DOHH2 (cell line): ENCODE data around the gene RNF11.

ENCODE experiments used
- H3F3A ChIP-seq: fragments of 200-600 bp; sonication (generic), shearing (Covaris generic); 2 replicates; pipeline ENCODE4 v1.6.0; 2016; ENCODE audit warnings: antibody characterized with exemption, mild to moderate bottlenecking; ENCODE audit not compliant: control insufficient read depth, insufficient read depth
- H3K27ac ChIP-seq: fragments of 200-600 bp; sonication (generic); 2 replicates; pipeline ENCODE4 v1.5.1; 2014; ENCODE audit warnings: low read depth, mild to moderate bottlenecking, low read length, moderate library complexity
- H3K27me3 ChIP-seq: fragments of 200-600 bp; sonication (generic); 2 replicates; pipeline ENCODE4 v1.6.1; 2014; ENCODE audit warnings: mild to moderate bottlenecking, low read length, mixed read lengths; ENCODE audit not compliant: control insufficient read depth
- H3K36me3 ChIP-seq: fragments of 200-600 bp; sonication (generic); 2 replicates; pipeline ENCODE4 v1.6.1; 2014; ENCODE audit warnings: mild to moderate bottlenecking, low read length, moderate library complexity, mixed read lengths; ENCODE audit not compliant: control insufficient read depth
- H3K4me1 ChIP-seq: fragments of 200-600 bp; sonication (generic); 2 replicates; pipeline ENCODE4 v1.6.1; 2014; ENCODE audit warnings: mild to moderate bottlenecking, low read length, mixed read lengths; ENCODE audit not compliant: control insufficient read depth
- H3K4me2 ChIP-seq: fragments of 200-600 bp; sonication (generic); 2 replicates; pipeline ENCODE4 v1.6.0; 2014; ENCODE audit warnings: mild to moderate bottlenecking, low read length, moderate library complexity
- H3K4me3 ChIP-seq: fragments of 200-600 bp; sonication (generic); 2 replicates; pipeline ENCODE4 v1.5.1; 2014; ENCODE audit warnings: mild to moderate bottlenecking, low read length, mixed read lengths
- H3K79me2 ChIP-seq: fragments of 200-600 bp; sonication (generic); 2 replicates; pipeline ENCODE4 v1.6.1; 2014; ENCODE audit warnings: mild to moderate bottlenecking, low read length, mixed read lengths; ENCODE audit not compliant: control insufficient read depth
- H3K9me2 ChIP-seq: fragments of 200-600 bp; sonication (generic); replicated peaks from 2 replicates; pipeline ENCODE4 v1.6.1; 2014; ENCODE audit warnings: mild to moderate bottlenecking, low read length, mixed read lengths; ENCODE audit not compliant: control insufficient read depth
- H3K9me3 ChIP-seq: fragments of 200-600 bp; sonication (generic); 2 replicates; pipeline ENCODE4 v1.6.1; 2014; ENCODE audit warnings: antibody characterized with exemption, low read length, mixed read lengths; ENCODE audit not compliant: control insufficient read depth, insufficient read depth
- H4K20me1 ChIP-seq: fragments of 200-600 bp; sonication (generic); 2 replicates; pipeline ENCODE4 v1.6.0; 2014; ENCODE audit warnings: low read depth, mild to moderate bottlenecking, antibody characterized with exemption, low read length, moderate library complexity; ENCODE audit not compliant: control insufficient read depth, insufficient read depth
- CTCF ChIP-seq: fragments of 200-600 bp; sonication (generic); IDR thresholded peaks from one replicate; pipeline ENCODE4 v1.5.1; 2014; ENCODE audit warnings: antibody characterized with exemption, mild to moderate bottlenecking, low read depth, low read length; ENCODE audit not compliant: poor library complexity, severe bottlenecking
- EZH2phosphoT487 ChIP-seq: fragments of 200-600 bp; sonication (generic); IDR thresholded peaks from 2 replicates; pipeline ENCODE4 v1.6.1; 2017; ENCODE audit warnings: borderline replicate concordance, mild to moderate bottlenecking, antibody characterized with exemption, low read length, moderate library complexity, mixed read lengths

Gene RNF11

GRCh38 chr1:51203121-51203873, 32.8 kb upstream of the RNF11 start:
- TF ChIP-seq EZH2phosphoT487 (no peak), CTCF (no peak)
- no peaks in the 10 kb centered on the region for H3K36me3 ChIP-seq
- no peak overlapping the region for H3K27ac ChIP-seq
- H3K4me2 ChIP-seq = no peak overlapping the region
- no peaks in the 10 kb centered on the region for H3F3A ChIP-seq
- H3K9me3 ChIP-seq = no peaks in the 10 kb centered on the region
- no peaks in the 10 kb centered on the region for H4K20me1 ChIP-seq
- no peaks in the 10 kb centered on the region for H3K4me1 ChIP-seq
- H3K79me2 ChIP-seq = no peaks in the 10 kb centered on the region
- H3K9me2 ChIP-seq = no peaks in the 10 kb centered on the region
- H3K27me3 ChIP-seq = no peaks in the 10 kb centered on the region
- H3K4me3 ChIP-seq = no peak overlapping the region

DNA sequence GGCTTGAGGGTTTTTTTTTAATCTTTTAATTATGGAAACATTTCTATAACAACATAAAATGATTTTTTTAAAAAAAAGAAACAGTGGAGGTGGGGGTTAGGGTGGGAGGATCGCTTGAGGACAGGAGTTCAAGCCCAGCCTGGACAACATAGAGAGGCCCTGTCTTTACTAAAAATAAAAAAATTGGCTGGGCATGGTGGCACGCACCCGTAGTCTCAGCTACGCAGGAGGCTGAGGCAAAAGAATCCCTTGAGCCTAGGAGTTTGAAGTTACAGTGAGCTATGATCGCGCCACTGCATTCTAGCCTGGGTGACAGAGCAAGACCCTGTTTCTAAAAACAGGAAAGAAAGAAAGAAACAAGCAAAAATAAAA, 32.2 kb upstream of the RNF11 start:
- no peak overlapping the region for H3K4me2 ChIP-seq
- TF ChIP-seq EZH2phosphoT487 (no peak), CTCF (no peak)
- H3K4me1 ChIP-seq = no peaks in the 10 kb centered on the region
- H3K27ac ChIP-seq = no peak overlapping the region
- H3K9me3 ChIP-seq = no peaks in the 10 kb centered on the region
- H3F3A ChIP-seq = no peaks in the 10 kb centered on the region
- no peaks in the 10 kb centered on the region for H3K9me2 ChIP-seq
- no peaks in the 10 kb centered on the region for H3K36me3 ChIP-seq
- no peaks in the 10 kb centered on the region for H4K20me1 ChIP-seq
- H3K79me2 ChIP-seq = no peaks in the 10 kb centered on the region
- no peaks in the 10 kb centered on the region for H3K27me3 ChIP-seq
- no peak overlapping the region for H3K4me3 ChIP-seq

DNA sequence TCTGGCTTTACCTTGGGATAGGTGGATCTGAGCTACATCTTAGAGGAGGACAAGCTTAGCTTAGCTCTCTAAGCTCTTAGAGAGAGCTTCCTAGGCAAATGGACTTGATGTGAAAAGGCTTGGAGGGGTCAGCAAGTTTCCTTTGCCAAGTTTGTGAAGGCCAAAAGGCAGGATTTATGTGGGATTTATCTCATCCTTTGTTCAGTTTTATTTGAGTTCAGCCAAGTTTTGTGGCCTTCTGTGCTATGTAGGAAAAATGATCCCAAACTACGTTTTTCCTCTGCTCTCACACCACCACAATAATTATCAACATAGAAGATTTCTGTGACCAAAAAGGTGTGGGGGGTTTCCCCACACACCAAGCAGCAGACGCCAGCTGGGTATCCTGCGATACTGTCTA, 26.0 kb upstream of the RNF11 start:
- no peaks in the 10 kb centered on the region for H3K9me2 ChIP-seq
- H3K4me2 ChIP-seq = no peak overlapping the region
- no peaks in the 10 kb centered on the region for H3F3A ChIP-seq
- H3K36me3 ChIP-seq = no peaks in the 10 kb centered on the region
- H3K79me2 ChIP-seq = no peaks in the 10 kb centered on the region
- peaks cover 8% of the 10 kb centered on the region for H3K27me3 ChIP-seq
- H3K4me1 ChIP-seq = no peaks in the 10 kb centered on the region
- H3K9me3 ChIP-seq = no peaks in the 10 kb centered on the region
- TF ChIP-seq EZH2phosphoT487 (no peak), CTCF (no peak)
- H3K27ac ChIP-seq = no peak overlapping the region
- H4K20me1 ChIP-seq = no peaks in the 10 kb centered on the region
- H3K4me3 ChIP-seq = no peak overlapping the region
